Esophagus muscularis mucosa (tissue), 4 donors: ENCODE data around the gene SLC10A2.

Experiments used
- EP300 ChIP-seq: sonication (generic); formaldehyde crosslinking; IDR thresholded peaks from one replicate; pipeline ENCODE4 v1.6.1; 2017; ENCODE audit warnings: antibody characterized with exemption
- POLR2A ChIP-seq: fragments of 450-650 bp; IDR thresholded peaks from one replicate; pipeline ENCODE4 v1.6.1; 2017; ENCODE audit warnings: antibody characterized with exemption, moderate library complexity, mild to moderate bottlenecking, low read depth
- POLR2AphosphoS5 ChIP-seq, 2 donors: sonication (generic); formaldehyde crosslinking; IDR thresholded peaks; one replicate each; pipeline ENCODE4 v1.6.1; 2017; ENCODE audit warnings: antibody characterized with exemption in 2 of 2
- TF ChIP-seq, protein P1 (sequence below), 3 experiments: fragments of 200-600 bp in 2 of 3; fragments of 450-650 bp in 1 of 3; sonication (generic) in 2 of 3; IDR thresholded peaks; one replicate each; pipeline ENCODE4 v1.5.1; 2017 to 2019; ENCODE audit warnings: antibody characterized with exemption in 3 of 3, mild to moderate bottlenecking in 2 of 3, moderate library complexity in 1 of 3

DNA sequence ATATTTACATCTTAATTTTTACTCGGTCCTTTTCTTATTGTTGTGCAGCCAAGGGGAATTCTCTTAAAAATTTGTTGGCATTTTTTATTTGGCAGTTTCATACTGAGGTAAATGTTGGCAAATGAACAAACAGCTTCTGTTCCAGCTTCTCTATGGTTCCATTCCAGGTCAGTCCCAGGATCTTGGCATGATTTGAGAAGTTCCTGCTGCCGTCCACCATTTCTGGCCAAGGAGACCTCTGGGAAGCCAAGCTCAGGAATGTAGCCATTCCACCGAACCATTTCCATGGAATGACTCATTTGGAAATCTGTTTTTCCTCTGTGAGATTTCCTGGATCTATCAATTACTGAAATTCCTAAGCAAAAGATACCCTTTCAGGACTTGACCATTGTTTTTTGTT lies 43.9 kb downstream of the SLC10A2 start:
- TF ChIP-seq, protein P1, sequence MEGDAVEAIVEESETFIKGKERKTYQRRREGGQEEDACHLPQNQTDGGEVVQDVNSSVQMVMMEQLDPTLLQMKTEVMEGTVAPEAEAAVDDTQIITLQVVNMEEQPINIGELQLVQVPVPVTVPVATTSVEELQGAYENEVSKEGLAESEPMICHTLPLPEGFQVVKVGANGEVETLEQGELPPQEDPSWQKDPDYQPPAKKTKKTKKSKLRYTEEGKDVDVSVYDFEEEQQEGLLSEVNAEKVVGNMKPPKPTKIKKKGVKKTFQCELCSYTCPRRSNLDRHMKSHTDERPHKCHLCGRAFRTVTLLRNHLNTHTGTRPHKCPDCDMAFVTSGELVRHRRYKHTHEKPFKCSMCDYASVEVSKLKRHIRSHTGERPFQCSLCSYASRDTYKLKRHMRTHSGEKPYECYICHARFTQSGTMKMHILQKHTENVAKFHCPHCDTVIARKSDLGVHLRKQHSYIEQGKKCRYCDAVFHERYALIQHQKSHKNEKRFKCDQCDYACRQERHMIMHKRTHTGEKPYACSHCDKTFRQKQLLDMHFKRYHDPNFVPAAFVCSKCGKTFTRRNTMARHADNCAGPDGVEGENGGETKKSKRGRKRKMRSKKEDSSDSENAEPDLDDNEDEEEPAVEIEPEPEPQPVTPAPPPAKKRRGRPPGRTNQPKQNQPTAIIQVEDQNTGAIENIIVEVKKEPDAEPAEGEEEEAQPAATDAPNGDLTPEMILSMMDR (IDR thresholded peaks at IDR 0.05) = no peak
- TF ChIP-seq POLR2A (no peak), POLR2AphosphoS5 (IDR thresholded peaks at IDR 0.05) (no peak), EP300 (no peak)
